Endodermal cell (in vitro differentiated cells): ENCODE data around the gene ZNF516. TPM values are rescaled to one million over a fixed set of nuclear protein-coding genes. Genes with fewer than 3 reads are reported as not detected.

ENCODE experiments used
- DNase-seq: peaks from one replicate; pipeline ENCODE4 v3.0.0-alpha.2; 2017
- H3K27ac ChIP-seq: 2 replicates; pipeline ENCODE4 v1.5.1; 2013; ENCODE audit warnings: mild to moderate bottlenecking, low read depth, low read length, moderate library complexity
- H3K27me3 ChIP-seq: 2 replicates; pipeline ENCODE4 v1.6.1; 2013; ENCODE audit warnings: mild to moderate bottlenecking, low read length, moderate library complexity; ENCODE audit not compliant: insufficient read depth, control insufficient read depth, poor library complexity, severe bottlenecking
- H3K36me3 ChIP-seq: 2 replicates; pipeline ENCODE4 v1.7.0; 2013; ENCODE audit warnings: mild to moderate bottlenecking, low read length, moderate library complexity; ENCODE audit not compliant: control insufficient read depth, insufficient read depth
- H3K4me1 ChIP-seq: one replicate; pipeline ENCODE4 v1.7.0; 2013; ENCODE audit warnings: low read length; ENCODE audit not compliant: control insufficient read depth, insufficient read depth
- H3K4me3 ChIP-seq: 2 replicates; pipeline ENCODE4 v1.5.1; 2013; ENCODE audit warnings: mild to moderate bottlenecking, low read length, moderate library complexity
- H3K9ac ChIP-seq: 2 replicates; pipeline ENCODE4 v1.6.1; 2013; ENCODE audit warnings: mild to moderate bottlenecking, low read length, moderate library complexity; ENCODE audit not compliant: poor library complexity, severe bottlenecking; ENCODE audit errors: extremely low read depth
- H3K9me3 ChIP-seq: 2 replicates; pipeline ENCODE4 v1.6.1; 2013; ENCODE audit warnings: mild to moderate bottlenecking, low read length, moderate library complexity; ENCODE audit not compliant: control insufficient read depth
- H3K27ac Mint-ChIP-seq: 2 replicates; pipeline ENCODE4 v1.8.0; 2020; ENCODE audit warnings: mixed read lengths
- H3K27me3 Mint-ChIP-seq: 2 replicates; pipeline ENCODE4 v1.8.0; 2021; ENCODE audit warnings: mild to moderate bottlenecking, mixed read lengths; ENCODE audit not compliant: insufficient read depth
- H3K36me3 Mint-ChIP-seq: 2 replicates; pipeline ENCODE4 v1.8.0; 2020; ENCODE audit warnings: low read depth, mixed read lengths
- H3K4me1 Mint-ChIP-seq: 2 replicates; pipeline ENCODE4 v1.8.0; 2020; ENCODE audit warnings: mixed read lengths
- H3K4me3 Mint-ChIP-seq: 2 replicates; pipeline ENCODE4 v1.8.0; 2020; ENCODE audit warnings: mild to moderate bottlenecking, moderate library complexity, mixed read lengths
- H3K9me3 Mint-ChIP-seq: 2 replicates; pipeline ENCODE4 v1.8.0; 2020; ENCODE audit warnings: mild to moderate bottlenecking, mixed read lengths
- CTCF ChIP-seq: fragments of 200-600 bp; sonication (generic); conservative IDR thresholded peaks from 2 replicates; pipeline ENCODE4 v1.5.0; 2021; ENCODE audit warnings: antibody characterized with exemption, mild to moderate bottlenecking
- WGBS, 2 experiments: methylation state at CpG; one replicate each; pipeline versions ENCODE4 v1.1.5 to v1.1.7; 2013; ENCODE audit warnings: missing lambda C conversion rate in 2 of 2, mixed read lengths in 1 of 2; ENCODE audit not compliant: insufficient coverage in 1 of 2, insufficient read length in 1 of 2; 5-methylcytosine and 5-hydroxymethylcytosine counted together
- total RNA-seq, 2 donors: library from RNA; stranded (reverse); fragmentation: NEBNext Ultra II Directional in 1 of 2; extraction: Animal tissue kit (Norgen Biotek cat#: 25700) in 1 of 2; gene quantifications; 2 replicates in 1 of 2; 3 replicates in 1 of 2; pipeline ENCODE4 v1.2.1, GENCODE V29; 2021

The ZNF516 gene
- total RNA-seq, 2 donors from 2014 or later = 60.2 to 77.9 TPM

GRCh38 chr18:76390452-76391035 lies 104.5 kb downstream of the ZNF516 start:
- H3K27ac Mint-ChIP-seq = no peak overlapping the region
- no peak overlapping the region for H3K9ac ChIP-seq
- H3K27me3 ChIP-seq = no peaks in the 10 kb centered on the region
- H3K36me3 Mint-ChIP-seq = peaks cover 26% of the 10 kb centered on the region
- no peak overlapping the region for H3K27ac ChIP-seq
- H3K9me3 ChIP-seq = peaks cover 8% of the 10 kb centered on the region
- H3K4me1 ChIP-seq = no peaks in the 10 kb centered on the region
- no peak for DNase-seq
- no peak overlapping the region for H3K4me3 ChIP-seq
- no peaks in the 10 kb centered on the region for H3K27me3 Mint-ChIP-seq
- H3K9me3 Mint-ChIP-seq = peaks cover 11% of the 10 kb centered on the region
- no peaks in the 10 kb centered on the region for H3K36me3 ChIP-seq
- peaks cover 19% of the 10 kb centered on the region for H3K4me1 Mint-ChIP-seq
- no peak for TF ChIP-seq CTCF
- no peak overlapping the region for H3K4me3 Mint-ChIP-seq
- whole genome bisulfite sequencing, 2 experiments = 90 to 100% methylated on average over 9 to 17 of the region's 17 CpGs

GRCh38 chr18:76389716-76390115 lies 105.3 kb downstream of the ZNF516 start:
- WGBS, 2 experiments = 85 to 92% methylated on average over 7 to 11 of the region's 11 CpGs
- Histone ChIP-seq H3K27me3 (no peaks in the 10 kb centered on the region), H3K36me3 (no peaks in the 10 kb centered on the region), H3K4me1 (no peaks in the 10 kb centered on the region), H3K9ac (no peak overlapping the region), H3K9me3 (peaks cover 8% of the 10 kb centered on the region), H3K27ac (no peak overlapping the region), H3K4me3 (no peak overlapping the region)
- Mint-ChIP-seq H3K27me3 (no peaks in the 10 kb centered on the region), H3K4me1 (peaks cover 17% of the 10 kb centered on the region), H3K27ac (no peak overlapping the region), H3K4me3 (no peak overlapping the region), H3K36me3 (peaks cover 19% of the 10 kb centered on the region), H3K9me3 (peaks cover 11% of the 10 kb centered on the region)
- peak; percentile 13 for DNase-seq
- TF ChIP-seq CTCF = no peak

GRCh38 chr18:76388891-76389423 lies 106.1 kb downstream of the ZNF516 start:
- WGBS, 2 experiments = 95 to 96% methylated on average over 7 to 9 of the region's 9 CpGs
- H3K36me3 ChIP-seq = no peaks in the 10 kb centered on the region
- no peak for TF ChIP-seq CTCF
- H3K27me3 ChIP-seq = no peaks in the 10 kb centered on the region
- Mint-ChIP-seq H3K4me3 (no peak overlapping the region), H3K36me3 (peaks cover 19% of the 10 kb centered on the region), H3K27ac (no peak overlapping the region), H3K4me1 (peaks cover 17% of the 10 kb centered on the region), H3K9me3 (peaks cover 11% of the 10 kb centered on the region), H3K27me3 (no peaks in the 10 kb centered on the region)
- H3K4me1 ChIP-seq = no peaks in the 10 kb centered on the region
- DNase-seq = no peak
- no peak overlapping the region for H3K9ac ChIP-seq
- peaks cover 8% of the 10 kb centered on the region for H3K9me3 ChIP-seq
- no peak overlapping the region for H3K4me3 ChIP-seq
- H3K27ac ChIP-seq = no peak overlapping the region
